Measurements from ENCODE around the gene IGSF5. TPM values are rescaled to one million over a fixed set of nuclear protein-coding genes. Genes with fewer than 3 reads are reported as not detected.

The IGSF5 gene
- total RNA-seq, 1 donor from 2014 or later, result 1.5 TPM

GRCh38 chr21:39804240-39804639 is 59.3 kb downstream of the IGSF5 start:
- Mint-ChIP-seq H3K27ac (peak overlapping the region; percentile 65), H3K27me3 (no peaks in the 10 kb centered on the region), H3K9me3 (peaks cover 10% of the 10 kb centered on the region), H3K36me3 (no peaks in the 10 kb centered on the region), H3K4me1 (ENCODE audit: unreplicated experiment) (peaks cover 27% of the 10 kb centered on the region), H3K4me3 (no peak overlapping the region)
- DNase-seq (ENCODE audit: extremely low spot score, unreplicated experiment), result no peak
- TF ChIP-seq CTCF (conservative IDR thresholded peaks at IDR 0.05), result no peak

- no peaks in the 10 kb centered on the region for H3K36me3 Mint-ChIP-seq
- no peaks in the 10 kb centered on the region for H3K27me3 Mint-ChIP-seq
- H3K9me3 Mint-ChIP-seq, result peaks cover 10% of the 10 kb centered on the region
- peaks cover 19% of the 10 kb centered on the region for H3K4me1 Mint-ChIP-seq (ENCODE audit: unreplicated experiment)
- TF ChIP-seq CTCF (conservative IDR thresholded peaks at IDR 0.05), result no peak
- H3K4me3 Mint-ChIP-seq, result peak overlapping the region; percentile 55
- DNase-seq (ENCODE audit: extremely low spot score, unreplicated experiment), result no peak
- peak overlapping the region; percentile 94 for H3K27ac Mint-ChIP-seq
Observed at GRCh38 chr21:39805983-39806382, 61.0 kb downstream of the IGSF5 start.

GRCh38 chr21:39807738-39808137 is 62.8 kb downstream of the IGSF5 start:
- Mint-ChIP-seq H3K4me1 (ENCODE audit: unreplicated experiment) (peaks cover 9% of the 10 kb centered on the region), H3K4me3 (peak overlapping the region; percentile 35), H3K36me3 (no peaks in the 10 kb centered on the region), H3K27ac (peak overlapping the region; percentile 77), H3K9me3 (peaks cover 6% of the 10 kb centered on the region), H3K27me3 (no peaks in the 10 kb centered on the region)
- no peak for TF ChIP-seq CTCF (conservative IDR thresholded peaks at IDR 0.05)
- no peak for DNase-seq (ENCODE audit: extremely low spot score, unreplicated experiment)

- no peak for DNase-seq (ENCODE audit: extremely low spot score, unreplicated experiment)
- peaks cover 9% of the 10 kb centered on the region for H3K4me1 Mint-ChIP-seq (ENCODE audit: unreplicated experiment)
- no peak overlapping the region for H3K27ac Mint-ChIP-seq
- no peaks in the 10 kb centered on the region for H3K36me3 Mint-ChIP-seq
- H3K9me3 Mint-ChIP-seq, result peaks cover 6% of the 10 kb centered on the region
- TF ChIP-seq CTCF (conservative IDR thresholded peaks at IDR 0.05), result no peak
- no peak overlapping the region for H3K4me3 Mint-ChIP-seq
- H3K27me3 Mint-ChIP-seq, result no peaks in the 10 kb centered on the region
Observed at GRCh38 chr21:39809936-39810335, 65.0 kb downstream of the IGSF5 start.

DNA sequence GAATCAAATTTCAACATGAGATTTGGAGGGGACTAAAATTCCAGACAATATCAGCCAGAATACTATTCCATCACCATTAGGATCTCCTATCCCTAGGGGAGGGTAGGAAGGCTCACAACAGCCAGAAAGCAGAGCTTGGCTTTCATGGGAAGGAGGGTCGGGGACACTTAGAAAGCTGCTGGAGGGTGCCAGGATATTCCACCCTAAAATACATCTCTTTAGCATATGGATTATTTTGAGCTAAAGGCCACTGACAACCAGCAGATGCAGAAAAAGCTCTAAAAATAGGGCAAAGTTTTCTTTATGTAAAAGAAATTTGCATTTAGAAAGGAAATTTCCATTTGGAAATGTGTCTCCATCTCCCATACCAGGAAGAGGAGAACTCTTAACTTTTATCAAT is 68.0 kb downstream of the IGSF5 start:
- no peaks in the 10 kb centered on the region for H3K36me3 Mint-ChIP-seq
- no peak overlapping the region for H3K4me3 Mint-ChIP-seq
- H3K9me3 Mint-ChIP-seq, result no peaks in the 10 kb centered on the region
- DNase-seq (ENCODE audit: extremely low spot score, unreplicated experiment), result no peak
- no peak for TF ChIP-seq CTCF (conservative IDR thresholded peaks at IDR 0.05)
- H3K4me1 Mint-ChIP-seq (ENCODE audit: unreplicated experiment), result peaks cover 3% of the 10 kb centered on the region
- no peaks in the 10 kb centered on the region for H3K27me3 Mint-ChIP-seq
- no peak overlapping the region for H3K27ac Mint-ChIP-seq

DNA sequence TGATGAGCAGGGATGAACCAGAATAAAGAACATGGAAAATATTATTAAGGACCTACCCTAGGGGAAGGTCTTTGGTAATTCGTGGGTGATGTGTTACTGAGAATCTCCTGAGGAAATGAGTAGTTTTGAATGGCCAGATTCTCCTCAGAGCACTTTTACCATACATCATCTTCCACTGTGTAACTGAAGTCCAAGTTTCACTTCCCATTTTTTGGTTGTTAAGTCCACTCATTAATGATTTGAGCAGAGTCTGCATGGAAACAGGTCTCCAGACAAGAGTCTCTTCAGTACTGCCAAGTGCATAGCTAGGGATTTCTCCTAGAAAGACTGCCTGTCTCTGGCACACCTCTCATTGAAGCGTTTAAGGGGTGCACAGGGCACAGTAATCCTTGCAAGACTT is 73.6 kb downstream of the IGSF5 start:
- no peak for DNase-seq (ENCODE audit: extremely low spot score, unreplicated experiment)
- Mint-ChIP-seq H3K4me3 (no peak overlapping the region), H3K4me1 (ENCODE audit: unreplicated experiment) (no peaks in the 10 kb centered on the region), H3K27me3 (no peaks in the 10 kb centered on the region), H3K27ac (no peak overlapping the region), H3K9me3 (no peaks in the 10 kb centered on the region), H3K36me3 (no peaks in the 10 kb centered on the region)
- TF ChIP-seq CTCF (conservative IDR thresholded peaks at IDR 0.05), result no peak

All from type B pancreatic cell (in vitro differentiated cells).